Measurements from ENCODE around the gene TMEM176B.
"Not testable (repeated sequence)": the region's sequence is repeated elsewhere in the genome, so short reads cannot be mapped to it uniquely, and the experiment has no call there.

Gene TMEM176B

DNA sequence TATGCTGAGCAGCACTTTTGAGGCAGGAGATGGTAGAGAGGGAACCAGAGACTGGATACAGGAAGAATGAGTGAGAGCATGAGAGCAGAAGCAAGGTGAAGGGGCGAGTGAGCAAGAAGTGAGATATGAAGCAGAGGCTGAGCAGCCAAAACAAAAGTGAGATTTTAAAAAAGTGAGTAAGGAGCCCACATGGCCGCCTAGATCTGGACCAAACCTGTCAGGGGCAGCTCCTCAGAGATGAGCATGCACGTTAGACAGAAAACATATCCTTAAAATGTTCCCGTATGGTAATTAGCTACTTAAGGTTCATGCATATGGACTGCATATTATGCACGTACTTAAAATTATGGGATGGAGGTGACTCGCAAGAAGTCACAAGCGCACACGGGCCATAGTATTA, 22.9 kb upstream of the TMEM176B start:
- no peak for DNase-seq (ENCODE audit: low spot score)

DNA sequence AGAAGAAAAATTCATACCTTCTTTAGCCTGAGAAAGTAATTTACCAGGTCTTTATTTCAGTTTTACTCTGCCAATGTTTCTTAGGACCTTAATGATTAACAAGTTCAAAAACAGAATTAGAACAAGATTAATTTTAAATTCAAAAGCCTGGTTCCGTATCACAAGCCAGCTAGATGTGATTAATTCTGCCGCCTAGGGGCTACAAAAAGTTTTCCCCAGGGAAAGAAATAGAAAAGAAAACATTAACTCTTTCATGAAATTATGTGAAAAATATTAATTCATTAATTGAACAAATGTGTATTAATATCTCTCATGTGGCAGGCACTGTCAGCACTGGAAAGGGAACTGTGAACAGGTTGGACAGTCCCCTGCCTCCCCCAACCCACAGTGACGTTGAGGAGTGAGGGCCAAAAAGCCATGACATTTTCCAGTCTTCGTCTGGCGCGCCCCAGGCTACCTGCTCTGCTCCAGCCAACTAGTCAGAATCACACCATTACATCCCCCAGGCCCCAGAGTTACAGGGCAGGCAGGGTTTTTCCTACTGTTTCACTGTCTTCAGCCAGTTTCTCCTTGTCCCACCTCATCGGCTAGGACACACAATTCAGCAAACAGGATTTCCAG, 20.5 kb upstream of the TMEM176B start:
- no peak for DNase-seq (ENCODE audit: low spot score)

DNA sequence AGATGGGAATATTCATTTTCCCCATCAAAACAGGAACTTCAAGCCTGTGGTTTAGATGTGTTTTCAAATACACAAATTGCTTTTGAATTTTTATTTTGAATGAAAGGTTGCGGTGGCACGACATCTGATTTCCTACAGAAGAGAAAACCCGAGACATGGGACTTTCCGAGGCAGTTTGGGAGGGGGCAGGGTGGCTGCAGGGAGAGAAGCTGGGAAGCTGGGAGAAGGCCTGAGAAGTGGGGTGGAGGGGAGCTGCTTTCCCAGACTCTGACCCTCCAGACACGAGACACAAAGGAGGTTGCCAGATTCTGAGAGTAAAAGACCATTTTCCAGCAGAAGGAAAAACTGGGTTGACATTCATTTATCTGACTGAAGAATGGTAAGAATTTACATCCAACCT, 20.0 kb upstream of the TMEM176B start:
- no peak for DNase-seq (ENCODE audit: low spot score)

DNA sequence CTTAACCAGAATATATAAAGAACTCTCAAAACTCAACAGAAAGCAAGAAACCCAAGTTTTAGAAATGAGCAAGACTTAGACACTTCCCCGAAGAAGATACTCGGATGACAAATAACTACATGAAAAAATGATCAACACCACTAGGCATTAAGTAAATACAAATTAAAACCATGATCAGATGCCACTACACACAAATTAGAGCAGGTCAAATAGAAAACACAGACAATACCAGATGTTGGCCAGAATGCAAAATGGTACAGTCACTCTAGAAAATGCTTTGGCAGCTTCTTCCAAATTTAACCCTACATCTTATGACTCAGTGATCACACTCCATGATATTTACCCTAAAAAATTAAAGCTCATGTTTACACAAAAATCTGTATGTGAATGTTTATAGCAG, 18.8 kb upstream of the TMEM176B start:
- DNase-seq (ENCODE audit: low spot score) = no peak

DNA sequence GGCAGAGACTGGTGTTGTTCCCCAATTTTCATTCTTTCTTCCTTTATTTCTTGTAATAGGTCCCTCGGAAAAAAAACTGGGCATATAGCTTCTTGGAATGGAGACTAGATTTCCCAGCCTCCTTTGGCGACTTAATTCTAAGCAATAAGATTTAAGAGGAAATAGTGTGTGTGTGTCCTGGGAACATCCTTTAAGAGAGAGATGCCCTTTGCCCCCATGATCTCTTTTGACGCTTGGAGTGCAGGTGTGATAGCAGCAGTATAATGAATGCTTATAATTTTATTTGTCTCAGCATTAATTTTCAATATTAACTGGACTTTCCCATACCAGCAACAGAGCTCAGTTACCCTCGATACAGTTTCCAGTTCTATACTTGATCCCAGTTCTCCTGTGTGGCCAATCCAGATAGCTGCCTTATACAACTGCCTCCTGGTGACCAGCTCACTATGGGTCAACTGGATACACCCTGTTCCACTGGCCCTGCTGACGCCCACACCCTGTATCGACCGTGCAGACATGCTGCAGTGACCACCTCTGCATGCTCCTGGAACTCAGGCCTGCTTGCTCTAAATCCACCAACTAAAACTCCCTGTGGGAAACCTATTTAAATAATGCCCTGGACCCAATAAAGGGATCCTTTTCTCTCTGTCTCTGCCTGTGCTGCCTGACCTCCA, 14.3 kb upstream of the TMEM176B start:
- DNase-seq (ENCODE audit: low spot score) = no peak

DNA sequence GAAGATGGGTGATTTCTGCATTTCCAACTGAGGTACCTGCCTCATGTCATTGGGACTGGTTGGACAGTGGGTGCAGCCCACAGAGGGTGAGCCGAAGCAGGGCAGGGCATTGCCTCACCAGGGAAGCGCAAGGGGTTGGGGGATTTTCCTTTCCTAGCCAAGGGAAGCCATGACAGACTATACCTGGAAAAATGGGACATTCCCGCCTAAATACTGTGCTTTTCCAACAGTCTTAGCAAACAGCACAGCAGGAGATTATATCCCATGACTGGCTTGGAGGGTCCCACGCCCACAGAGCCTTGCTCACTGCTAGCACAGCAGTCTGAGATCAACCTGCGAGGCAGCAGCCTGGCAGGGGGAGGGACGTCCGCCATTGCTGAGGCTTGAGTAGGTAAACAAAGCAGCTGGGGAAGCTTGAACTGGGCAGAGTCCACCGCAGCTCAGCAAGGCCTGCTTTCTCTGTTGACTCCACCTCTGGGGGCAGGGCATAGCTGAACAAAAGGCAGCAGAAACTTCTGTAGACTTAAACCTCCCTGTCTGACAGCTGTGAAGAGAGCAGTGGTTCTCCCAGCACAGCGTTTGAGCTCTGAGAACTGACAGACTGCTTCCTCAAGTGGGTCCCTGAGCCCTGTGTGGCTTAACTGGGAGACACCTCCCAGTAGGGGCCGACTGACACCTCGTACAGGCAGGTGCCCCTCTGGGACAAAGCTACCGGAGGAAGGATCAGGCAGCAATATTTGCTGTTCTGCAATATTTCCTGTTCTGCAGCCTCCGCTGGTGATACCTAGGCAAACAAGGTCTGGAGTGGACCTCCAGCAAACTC, 7.7 kb upstream of the TMEM176B start:
- not testable (repeated sequence) for DNase-seq (ENCODE audit: low spot score)

DNA sequence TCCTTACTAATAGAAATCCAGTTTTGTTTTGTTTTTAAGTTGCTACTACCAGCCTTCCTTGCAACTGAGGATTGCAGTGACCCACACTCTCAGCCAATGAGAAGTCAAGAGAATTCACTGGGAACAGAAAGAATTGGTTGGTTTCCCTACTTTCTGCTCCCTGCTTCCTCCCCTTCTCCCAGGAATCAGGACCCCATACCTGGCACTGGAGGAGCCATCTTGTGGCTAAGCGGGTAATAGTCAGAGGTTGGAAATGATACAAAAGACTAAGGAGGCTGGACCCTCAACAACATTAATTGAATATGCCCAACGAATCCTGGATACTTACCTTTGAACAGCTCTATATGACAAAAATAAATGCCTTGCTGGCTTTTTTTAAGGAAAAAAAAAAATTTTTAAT, 6.7 kb upstream of the TMEM176B start:
- DNase-seq (ENCODE audit: low spot score) = no peak

DNA sequence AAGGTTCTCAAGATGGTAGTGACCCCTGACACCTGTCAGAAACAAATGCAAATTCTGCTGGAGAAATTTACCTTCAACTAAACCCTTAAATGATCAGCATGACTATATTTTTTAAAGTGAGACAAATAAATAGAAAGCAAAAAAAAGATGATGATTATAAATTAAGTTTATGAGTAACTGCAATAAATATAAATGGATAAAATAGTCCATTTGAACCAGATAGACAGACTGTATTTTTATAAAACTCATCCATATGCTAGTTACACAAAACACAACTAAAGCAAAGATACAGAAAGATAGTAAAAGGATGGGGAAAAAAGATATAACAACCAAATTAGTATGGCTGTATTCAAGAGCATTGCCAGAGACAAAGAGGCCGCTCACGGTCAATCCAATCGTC, 6.3 kb upstream of the TMEM176B start:
- DNase-seq (ENCODE audit: low spot score) = no peak

DNA sequence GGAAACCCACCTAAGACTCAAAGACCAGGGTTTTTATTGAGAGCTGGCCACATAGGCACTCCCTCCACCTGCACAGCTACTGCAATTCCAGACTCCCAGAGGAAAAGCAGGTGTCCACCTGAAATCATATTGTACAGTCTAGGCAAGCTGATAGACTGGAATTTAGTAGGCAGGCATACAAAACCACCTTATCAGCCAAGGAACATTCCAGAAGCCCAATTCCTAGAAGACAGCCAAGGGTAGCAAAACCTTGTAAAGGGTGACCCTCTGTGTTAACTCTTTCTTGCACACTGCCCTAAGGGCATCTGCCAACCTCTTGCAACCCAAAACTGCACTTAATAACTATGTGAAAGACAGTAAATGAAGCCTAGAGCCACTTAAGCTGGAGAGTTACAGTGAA, 5.7 kb upstream of the TMEM176B start:
- DNase-seq (ENCODE audit: low spot score) = no peak

DNA sequence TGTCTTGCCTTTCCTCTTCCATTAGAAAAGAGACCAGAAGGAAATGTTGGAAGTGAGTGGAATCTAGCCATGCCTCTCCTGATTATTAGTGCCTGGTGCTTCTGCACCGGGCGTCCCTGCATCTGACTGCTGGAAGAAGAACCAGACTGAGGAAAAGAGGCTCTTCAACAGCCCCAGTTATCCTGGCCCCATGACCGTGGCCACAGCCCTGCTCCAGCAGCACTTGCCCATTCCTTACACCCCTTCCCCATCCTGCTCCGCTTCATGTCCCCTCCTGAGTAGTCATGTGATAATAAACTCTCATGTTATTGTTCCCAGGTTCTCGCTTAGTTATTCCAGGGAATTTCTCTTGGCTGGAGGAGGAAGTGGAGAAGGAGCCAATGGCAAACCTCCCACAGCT, 4.6 kb upstream of the TMEM176B start:
- no peak for DNase-seq (ENCODE audit: low spot score)

DNA sequence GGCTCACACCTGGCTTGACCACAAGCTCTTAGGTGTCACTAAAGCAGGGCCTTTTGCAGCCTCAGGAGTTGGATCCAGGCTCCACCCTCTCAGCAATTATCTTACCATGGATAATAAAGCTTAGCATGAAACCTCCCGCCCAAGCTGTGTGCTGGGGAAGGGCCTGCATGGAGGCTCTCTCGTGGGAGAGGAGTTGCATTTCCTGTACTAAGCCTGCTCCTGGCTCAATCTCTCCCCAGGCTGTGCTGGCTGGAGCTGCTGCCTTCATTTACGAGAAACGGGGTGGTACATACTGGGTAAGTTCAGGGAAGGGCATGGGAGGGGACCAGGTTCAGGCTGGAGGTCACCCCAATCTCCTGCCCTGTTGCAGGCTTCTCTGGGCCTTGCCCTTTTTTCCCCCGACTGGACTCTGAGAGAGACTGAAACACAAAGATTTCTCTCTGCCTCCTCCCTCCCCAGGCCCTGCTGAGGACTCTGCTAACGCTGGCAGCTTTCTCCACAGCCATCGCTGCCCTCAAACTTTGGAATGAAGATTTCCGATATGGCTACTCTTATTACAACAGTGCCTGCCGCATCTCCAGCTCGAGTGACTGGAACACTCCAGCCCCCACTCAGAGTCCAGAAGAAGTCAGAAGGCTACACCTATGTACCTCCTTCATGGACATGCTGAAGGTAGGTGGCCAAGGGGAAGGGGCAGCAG, 3.1 kb upstream of the TMEM176B start:
- no peak for DNase-seq (ENCODE audit: low spot score)

DNA sequence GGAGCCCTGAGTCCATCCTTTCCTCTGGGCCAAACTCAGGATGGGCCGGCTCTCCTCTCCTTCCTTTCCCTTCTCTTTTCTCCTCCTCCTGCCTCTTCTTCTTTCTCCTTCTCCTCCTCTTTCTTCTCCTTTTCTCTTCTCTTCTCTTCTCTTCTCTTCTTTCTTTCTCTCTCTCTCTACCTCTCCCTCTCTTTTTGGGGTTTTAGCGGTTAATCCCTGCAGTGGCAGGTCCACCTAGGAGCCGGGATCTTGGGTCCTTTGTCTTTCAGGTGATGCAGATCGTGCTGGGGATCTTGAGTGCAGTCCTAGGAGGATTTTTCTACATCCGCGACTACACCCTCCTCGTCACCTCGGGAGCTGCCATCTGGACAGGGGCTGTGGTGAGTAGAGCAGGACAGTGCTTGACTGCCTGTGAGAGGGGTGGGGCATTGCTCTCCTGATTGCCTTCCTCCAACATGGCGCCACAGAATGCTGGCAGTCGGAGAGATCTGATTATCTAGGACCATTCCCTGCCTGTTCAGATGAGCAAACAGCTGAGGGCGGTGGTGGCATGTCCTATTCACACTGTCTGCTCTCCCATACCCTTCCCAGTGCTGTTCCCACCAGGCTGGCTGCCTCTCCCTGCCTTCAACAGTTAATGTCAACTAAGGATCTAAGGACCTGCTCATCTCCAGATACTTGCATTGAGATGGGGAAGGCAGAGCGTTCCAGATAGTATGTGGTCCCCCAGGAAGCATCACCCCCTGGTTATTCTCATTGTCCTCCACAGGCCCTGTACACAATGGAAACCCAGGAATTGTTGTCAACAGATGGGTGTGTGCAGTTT, 2.0 kb upstream of the TMEM176B start:
- DNase-seq (ENCODE audit: low spot score) = no peak

DNA sequence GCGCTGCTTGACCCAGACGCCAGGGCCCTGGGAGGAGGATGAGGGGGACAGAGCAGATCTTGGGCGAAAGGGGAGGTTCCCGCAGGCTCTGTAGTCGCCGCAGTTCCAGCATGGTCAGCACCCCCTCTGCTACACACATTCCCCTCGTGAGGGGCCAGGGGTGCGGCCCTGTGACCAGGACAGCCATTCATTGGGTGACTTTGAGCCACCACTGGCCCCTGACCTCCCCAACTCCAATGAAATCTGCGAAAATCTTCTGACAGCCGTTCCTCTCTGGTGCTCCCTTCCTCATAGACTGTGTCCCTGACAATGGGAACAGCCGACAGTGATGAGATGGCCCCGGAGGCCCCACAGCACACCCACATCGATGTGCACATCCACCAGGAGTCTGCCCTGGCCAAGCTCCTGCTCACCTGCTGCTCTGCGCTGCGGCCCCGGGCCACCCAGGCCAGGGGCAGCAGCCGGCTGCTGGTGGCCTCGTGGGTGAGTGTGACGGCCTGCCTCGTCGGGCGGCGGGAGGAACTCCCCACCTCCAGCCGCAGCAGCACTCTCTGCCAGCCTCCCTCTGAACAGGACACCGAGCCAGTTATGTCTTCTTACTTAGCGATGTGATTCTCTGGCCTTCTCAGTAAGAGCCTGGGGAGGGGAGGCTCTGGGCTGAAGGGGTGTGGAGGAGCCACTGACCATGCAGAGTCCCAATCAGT, 1.2 kb upstream of the TMEM176B start:
- no peak for DNase-seq (ENCODE audit: low spot score)

DNA sequence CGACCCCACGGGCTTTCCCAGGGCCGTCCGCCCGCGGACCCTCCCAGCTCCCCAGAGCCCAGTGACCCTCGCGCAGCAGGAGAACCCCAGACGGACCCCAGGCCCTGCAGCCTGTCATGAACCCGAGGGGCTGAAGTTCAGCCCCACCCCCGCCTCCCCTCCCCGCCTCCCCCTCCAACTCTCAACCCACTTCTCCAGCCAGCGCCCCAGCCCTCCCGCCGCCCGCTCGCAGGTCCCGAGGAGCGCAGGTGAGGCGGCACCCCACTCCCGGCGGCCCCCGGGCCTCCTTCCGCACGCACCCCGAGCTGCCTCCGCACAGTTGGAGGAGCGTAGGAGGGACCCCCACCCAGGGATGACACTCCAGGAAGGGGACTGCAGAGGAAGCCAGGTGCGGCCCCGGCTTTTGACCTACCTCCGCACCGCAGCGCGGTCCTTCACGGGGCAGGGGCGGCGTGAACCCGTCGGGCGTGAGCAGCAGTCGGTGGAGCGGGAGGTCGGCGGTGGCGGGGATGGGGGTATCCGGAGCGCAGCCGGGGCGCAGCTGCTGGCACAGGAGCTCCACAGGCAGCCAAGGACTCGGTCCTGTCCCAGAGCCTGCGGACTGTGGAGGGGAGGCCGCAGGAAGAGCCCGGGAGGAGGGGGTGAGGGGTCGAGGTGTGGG, 547 bp upstream of the TMEM176B start, which contains the start of gene TMEM176A:
TMEM176A (plus strand) TSS at position 189 of the 661 bp plus-strand sequence. CDS start 782 bp downstream, outside the sequence.
- no peak for DNase-seq (ENCODE audit: low spot score)

DNA sequence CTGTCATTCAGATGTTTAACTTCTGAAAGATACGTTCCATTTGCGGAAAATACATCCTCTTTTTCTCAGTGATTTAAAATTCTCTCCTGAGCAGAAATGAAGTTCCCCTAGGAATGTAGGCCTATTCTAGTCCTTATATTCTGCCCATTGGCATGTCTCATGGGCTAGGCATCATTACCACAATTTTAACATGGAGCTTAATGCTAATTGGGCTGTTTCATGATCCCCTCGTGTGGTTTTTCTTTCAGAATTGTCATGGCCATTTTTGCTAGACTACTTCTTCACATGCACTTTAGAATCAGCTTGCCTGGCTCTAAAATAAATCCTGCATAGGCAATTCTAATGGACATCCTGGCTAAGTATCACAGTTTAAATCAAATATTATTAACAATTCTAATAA, 1.0 kb downstream of the TMEM176B start:
- no peak for DNase-seq (ENCODE audit: low spot score)

DNA sequence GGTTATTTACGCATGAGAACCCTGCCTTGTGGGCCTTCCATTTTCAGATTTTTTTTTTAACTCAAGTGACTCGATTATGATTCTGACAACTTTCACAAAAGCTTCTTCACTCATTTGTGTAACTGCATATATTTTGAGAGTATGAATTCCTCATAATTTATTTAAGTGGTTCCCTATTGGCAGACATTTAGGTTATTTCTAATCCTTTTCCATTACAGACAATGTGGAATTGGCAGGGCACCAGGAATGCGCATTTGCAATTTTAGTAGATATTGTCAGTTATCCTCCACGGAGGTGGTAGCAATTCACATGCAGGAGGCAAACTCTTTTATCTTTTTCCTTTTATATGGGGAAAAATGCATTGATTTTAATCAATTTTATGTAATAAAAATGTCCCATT, 2.5 kb downstream of the TMEM176B start:
- no peak for DNase-seq (ENCODE audit: low spot score)

DNA sequence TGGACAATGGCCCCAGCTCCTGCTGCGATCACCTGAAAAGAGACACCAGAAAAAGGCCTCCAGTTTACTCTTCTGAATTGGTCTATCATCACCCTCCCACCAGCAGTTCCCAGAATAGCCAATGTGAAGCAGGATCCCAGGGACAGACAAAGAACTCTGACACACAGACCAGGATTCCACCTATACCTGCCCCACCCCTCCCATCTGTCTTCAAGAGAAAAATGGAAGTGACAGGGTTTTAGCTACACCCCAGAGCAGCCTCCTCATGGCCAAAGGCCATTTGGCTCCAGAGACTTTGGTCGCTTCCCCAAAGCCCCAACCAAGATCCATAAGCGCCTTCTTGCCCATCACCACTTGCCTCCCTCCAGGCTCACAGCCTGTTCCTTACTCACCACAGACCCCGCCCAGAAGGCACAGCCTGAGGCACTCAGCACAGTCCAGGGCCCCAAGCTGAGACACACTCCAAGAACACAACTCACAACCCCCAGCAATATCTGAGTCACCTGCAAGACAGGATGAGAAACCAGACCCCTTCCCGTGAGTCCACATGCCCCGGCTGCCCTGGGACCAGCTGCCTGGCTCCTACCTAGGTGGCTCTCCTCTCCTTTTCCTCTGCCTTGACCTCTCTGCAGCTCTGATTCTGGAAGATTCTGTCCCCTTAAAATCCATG, 6.5 kb downstream of the TMEM176B start:
- no peak for DNase-seq (ENCODE audit: low spot score)

DNA sequence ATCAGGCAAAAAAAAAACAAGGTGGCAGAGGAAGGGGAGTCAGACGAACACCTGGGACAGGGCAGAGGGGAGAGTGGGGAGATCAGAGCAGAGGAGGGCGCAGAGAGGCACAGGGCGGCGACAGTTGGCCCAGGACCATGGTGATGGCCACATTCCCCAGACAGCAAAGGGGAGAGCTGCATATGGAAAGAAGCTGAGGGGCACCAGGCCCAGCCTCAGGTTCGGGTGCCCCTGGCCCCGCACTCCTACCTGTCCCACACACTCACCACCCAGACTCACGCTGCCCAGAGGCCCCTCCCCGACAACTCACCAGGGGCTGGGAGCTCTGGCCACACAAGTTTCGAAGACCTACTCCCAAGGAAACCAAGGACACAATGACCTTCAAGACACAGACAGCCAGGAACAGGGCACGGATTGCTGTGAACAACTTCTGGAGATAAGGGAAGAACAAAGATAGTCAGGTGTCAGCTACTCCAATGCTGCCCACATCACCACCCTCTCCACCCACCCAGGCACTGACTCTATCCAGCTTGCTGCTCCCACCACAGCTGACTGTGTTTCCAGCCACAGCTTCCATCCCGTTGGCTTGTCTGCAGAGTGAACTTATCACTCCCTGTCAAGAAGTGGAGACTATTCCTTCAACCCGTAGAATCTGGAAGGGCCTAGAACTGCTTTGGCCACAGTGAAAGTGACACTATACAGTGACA, 8.3 kb downstream of the TMEM176B start:
- no peak for DNase-seq (ENCODE audit: low spot score)

DNA sequence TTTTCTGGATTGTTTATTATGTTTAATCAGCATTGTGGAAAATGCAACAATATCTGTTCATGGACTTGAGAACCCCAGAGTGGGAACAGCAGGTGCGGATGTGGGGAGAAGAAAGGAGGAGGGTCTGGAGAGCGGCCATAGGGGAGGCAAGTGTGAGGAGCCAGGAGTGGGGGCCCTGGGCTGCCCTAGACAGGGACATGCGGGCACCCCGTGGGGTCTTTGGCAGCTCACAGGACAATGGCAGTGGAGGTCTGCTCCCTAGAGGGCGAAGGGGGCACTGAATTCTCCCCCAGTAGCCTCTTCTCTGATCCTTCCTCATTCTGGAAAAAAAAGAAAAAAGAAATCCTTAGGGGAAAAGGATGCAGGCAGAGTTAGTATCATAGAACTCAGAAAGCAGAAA, 8.9 kb downstream of the TMEM176B start:
- no peak for DNase-seq (ENCODE audit: low spot score)

All from COLO829 (cell line).